GM11168 (cell line): ENCODE measurements around the gene KREMEN1.

Experiments
- in situ Hi-C: fragments of 300-500 bp; cut with MboI; formaldehyde crosslinking; loops from one replicate; pipeline ENCODE4 v1.12.0; 2022; ENCODE audit warnings: low sequenced_read_pairs; ENCODE audit not compliant: unreplicated experiment

KREMEN1 gene

GRCh38 chr22:29201782-29202181 lies 128.9 kb downstream of the KREMEN1 start:
- in situ Hi-C loops = no loop called here

GRCh38 chr22:29202212-29203192 lies 129.7 kb downstream of the KREMEN1 start:
- in situ Hi-C loops = no loop called here

- in situ Hi-C loops = no loop called here
Measured at GRCh38 chr22:29203488-29204454, 130.9 kb downstream of the KREMEN1 start.

DNA sequence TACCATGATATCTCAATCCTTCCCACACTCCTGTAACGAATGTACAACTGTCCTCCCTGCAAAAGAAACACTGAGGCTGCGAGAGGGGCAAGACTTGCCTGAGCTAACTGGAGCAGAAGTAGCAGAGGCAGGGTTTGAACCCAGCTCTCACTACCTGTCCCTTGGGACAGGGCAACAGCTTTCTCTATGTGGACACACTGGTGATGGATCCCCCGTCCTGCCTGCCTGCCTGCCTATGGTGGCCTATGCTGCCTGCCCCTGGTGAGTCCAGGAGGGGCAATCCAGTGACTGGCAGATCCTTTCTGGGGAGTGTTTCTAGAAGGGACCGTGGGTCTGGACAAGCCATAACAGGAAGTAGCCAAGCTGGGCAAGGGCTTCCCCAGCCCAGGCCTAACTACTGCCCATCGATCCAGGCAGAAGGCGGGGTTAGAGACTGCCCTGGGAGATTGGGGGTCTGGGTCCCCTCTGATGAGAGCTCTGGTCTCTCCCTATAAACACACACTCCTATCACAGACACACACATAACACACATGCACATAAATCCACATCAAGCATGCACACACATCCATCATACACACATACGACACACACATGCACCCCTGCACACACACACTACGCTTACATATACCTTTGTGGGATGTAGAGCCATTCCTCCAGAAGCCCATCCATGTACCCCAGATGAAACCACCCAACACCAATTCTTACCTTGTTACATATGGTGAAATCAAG lies 131.8 kb downstream of the KREMEN1 start:
- in situ Hi-C loops = no loop called here

DNA sequence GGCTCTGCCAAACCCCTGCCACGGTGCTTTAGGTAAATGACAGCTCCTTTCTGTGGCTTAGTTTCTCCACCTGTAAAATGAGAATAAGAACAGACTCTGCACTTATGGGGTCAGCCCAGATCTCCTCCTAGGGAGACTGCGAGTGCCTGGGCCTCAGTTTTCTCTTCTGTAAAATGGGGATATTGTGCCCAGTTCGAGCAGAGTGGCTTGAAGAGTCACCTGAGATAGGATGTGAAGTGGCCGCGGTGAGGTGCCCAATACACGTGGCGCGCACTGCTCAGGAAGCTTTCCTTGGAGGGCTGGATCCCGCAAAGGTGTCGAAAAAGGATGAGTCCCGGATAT lies 132.4 kb downstream of the KREMEN1 start:
- in situ Hi-C loops = no loop called here

GRCh38 chr22:29205594-29206371 lies 132.9 kb downstream of the KREMEN1 start, which contains the start of gene EMID1:
TSS of gene EMID1 (plus strand) at chr22:29205896. CDS start at chr22:29206039, 143 bp downstream.
- in situ Hi-C loops = no loop called here

- in situ Hi-C loops = no loop called here
Measured at GRCh38 chr22:29206372-29207242, 133.8 kb downstream of the KREMEN1 start.

DNA sequence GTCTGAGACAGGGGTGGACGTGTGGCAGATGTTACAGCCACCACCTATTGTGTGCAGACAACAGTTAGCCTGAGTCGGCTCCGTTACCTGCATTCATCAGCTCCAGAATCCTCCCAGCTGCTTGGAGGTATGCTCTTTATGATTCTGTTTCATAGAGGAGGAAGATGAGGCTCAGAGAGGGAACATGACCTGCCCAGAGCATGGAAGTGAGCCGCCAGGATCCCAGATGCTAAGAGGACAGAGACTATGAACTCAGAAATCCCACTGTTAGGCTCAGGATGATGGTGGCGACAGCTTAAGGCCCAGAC lies 134.4 kb downstream of the KREMEN1 start:
- in situ Hi-C loops = no loop called here

GRCh38 chr22:29207562-29208501 lies 135.0 kb downstream of the KREMEN1 start:
- in situ Hi-C loops = no loop called here

- in situ Hi-C loops = no loop called here
Measured at GRCh38 chr22:29208502-29208862, 135.6 kb downstream of the KREMEN1 start.

DNA sequence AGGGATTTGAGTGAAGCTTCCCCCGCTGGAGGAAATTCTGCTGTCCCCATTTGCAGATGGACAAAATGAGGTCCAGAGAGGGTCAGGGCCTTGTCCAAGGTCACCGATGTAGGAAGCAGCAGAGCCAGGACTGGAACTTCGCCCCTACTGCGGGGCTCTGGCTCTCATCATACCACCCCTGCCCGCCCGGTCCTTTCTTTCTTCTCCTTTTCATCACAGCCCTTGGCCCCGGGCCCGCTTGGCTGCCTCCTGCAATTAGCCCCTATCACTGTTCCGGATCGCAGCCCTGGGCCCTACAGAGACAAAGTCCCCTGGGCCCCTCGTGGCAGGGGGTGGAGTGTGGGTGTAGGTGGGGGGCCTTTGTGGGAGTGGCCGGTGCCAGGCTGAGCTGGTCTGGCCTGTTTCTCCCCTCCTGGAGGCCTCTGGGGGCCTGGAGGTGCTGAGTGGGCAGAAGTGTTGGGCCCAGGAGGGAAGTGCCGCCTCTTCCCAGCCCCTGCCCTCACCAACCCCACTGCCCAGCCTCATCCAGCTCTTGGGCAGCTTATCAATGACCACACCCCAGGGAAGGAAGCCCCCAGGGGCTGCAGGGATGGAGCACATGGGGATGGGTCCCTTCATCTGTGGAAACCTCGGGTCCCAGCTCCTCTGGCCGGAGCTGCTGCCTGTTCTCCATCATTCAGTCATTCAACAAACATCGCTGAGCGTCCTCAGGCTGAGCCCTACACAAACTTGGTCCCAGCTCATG lies 136.2 kb downstream of the KREMEN1 start:
- in situ Hi-C loops = no loop called here

- in situ Hi-C loops = no loop called here
Measured at GRCh38 chr22:29209624-29209929, 136.7 kb downstream of the KREMEN1 start.

DNA sequence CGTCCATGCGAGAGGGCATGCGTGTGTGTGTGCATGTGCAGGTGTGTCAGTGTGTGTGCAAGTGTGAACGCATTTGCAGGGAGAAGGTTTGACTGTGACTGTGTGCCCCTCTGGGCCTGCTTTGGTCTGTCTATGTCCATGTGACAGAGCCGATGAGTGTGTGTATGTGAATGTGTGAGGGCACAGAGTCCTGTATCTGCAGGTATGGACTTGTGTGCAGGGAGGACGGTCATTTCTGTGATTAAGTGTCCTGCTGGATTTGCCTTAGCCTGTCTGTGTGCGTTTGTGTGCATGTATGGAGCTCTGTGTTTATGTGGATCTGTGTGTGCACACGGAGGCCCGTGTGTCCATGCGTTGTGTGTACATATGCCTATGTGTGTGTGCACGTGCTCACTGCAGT lies 138.2 kb downstream of the KREMEN1 start:
- in situ Hi-C loops = no loop called here

DNA sequence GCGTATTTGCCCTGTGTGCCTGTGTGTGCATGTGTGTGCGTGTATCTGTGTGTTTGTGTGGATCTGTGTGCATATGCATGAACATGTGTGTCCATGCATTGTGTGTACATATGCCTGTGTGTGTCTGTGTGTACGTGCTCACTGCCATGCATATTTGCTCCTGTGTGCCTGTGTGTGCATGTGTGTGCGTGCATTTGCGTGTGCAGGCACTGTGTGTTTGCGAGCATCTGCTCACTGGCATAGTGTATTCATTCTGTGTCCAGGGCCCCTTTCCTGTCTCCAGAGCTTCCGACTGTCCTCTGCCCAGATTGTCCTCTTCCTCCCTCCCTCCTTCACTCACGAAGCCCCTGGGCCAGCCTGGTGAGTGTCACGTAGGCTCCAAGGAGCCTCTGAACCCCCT lies 138.6 kb downstream of the KREMEN1 start:
- in situ Hi-C loops = no loop called here

- in situ Hi-C loops = no loop called here
Measured at GRCh38 chr22:29212743-29213142, 139.9 kb downstream of the KREMEN1 start.

GRCh38 chr22:29213493-29213892 lies 140.7 kb downstream of the KREMEN1 start:
- in situ Hi-C loops = no loop called here

DNA sequence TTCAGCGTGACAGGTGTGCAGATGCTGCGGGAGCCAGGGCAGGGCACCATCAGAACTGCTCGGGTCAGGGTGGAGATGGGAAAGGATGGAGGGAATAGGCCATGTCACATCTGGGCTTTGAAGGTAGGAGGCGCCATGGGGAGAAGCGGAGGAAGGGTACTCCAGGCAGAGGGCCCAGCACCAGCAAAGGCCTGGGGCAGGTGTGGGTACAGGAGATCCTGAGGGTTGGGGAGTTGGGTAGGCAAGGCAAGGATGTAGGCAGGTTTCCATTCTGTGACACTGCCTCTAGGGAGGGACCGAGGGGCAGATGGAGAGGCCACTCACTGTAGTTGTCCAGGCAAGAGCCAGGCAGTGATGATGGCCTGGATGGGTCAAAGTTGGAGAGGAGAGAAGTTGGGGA lies 141.4 kb downstream of the KREMEN1 start:
- in situ Hi-C loops = no loop called here
